Kidney (tissue), 14 donors: Measurements from ENCODE around the gene GARIN5A. TPM values are rescaled to one million over a fixed set of nuclear protein-coding genes. Genes with fewer than 3 reads are reported as not detected.

Experiments
- DNase-seq, 5 donors: peaks; one replicate each; pipeline ENCODE4 v3.0.0-alpha.2; 2013 to 2020
- FAIRE-seq: peaks from 2 replicates; lab custom pipeline; 2012; peaks lifted over from hg19 to GRCh38; lab: Jason Lieb, UNC
- H3K27ac ChIP-seq, 2 donors: one replicate each; pipeline ENCODE4 v1.7.0; 2013; ENCODE audit warnings: low read depth in 2 of 2, low read length in 2 of 2, inconsistent platforms in 1 of 2
- H3K27me3 ChIP-seq: one replicate; pipeline ENCODE4 v1.7.1; 2013; ENCODE audit warnings: low read length, inconsistent platforms; ENCODE audit not compliant: control insufficient read depth, insufficient read depth
- H3K36me3 ChIP-seq, 3 donors: one replicate each; pipeline versions ENCODE4 v1.7.0 to v1.7.1; 2013; ENCODE audit warnings: low read length in 3 of 3, control low read depth in 1 of 3, inconsistent platforms in 1 of 3; ENCODE audit not compliant: insufficient read depth in 3 of 3, control insufficient read depth in 2 of 3
- H3K4me1 ChIP-seq, 3 donors: one replicate each; pipeline versions ENCODE4 v1.7.0 to v1.7.1; 2013; ENCODE audit warnings: low read length in 3 of 3, inconsistent platforms in 1 of 3, low read depth in 1 of 3; ENCODE audit not compliant: control insufficient read depth in 2 of 3, insufficient read depth in 2 of 3
- H3K4me3 ChIP-seq, 3 donors: one replicate each; pipeline versions ENCODE4 v1.7.0 to v1.8.1; 2013; ENCODE audit warnings: low read length in 3 of 3, control low read depth in 1 of 3, inconsistent platforms in 1 of 3
- H3K9ac ChIP-seq, 3 donors: one replicate each; pipeline versions ENCODE4 v1.7.0 to v1.7.1; 2013; ENCODE audit warnings: low read length in 3 of 3, control low read depth in 1 of 3, inconsistent platforms in 1 of 3
- H3K9me3 ChIP-seq, 3 donors: one replicate each; pipeline versions ENCODE4 v1.7.0 to v1.7.1; 2013; ENCODE audit warnings: low read length in 3 of 3, control low read depth in 1 of 3, inconsistent platforms in 1 of 3; ENCODE audit not compliant: control insufficient read depth in 2 of 3, insufficient read depth in 1 of 3
- intact Hi-C: fragments of 100-400 bp; cut with DNase I; formaldehyde crosslinking; loops from one replicate; pipeline ENCODE4 v1.11.1; 2022
- polyA plus RNA-seq: library from polyadenylated mRNA; stranded (reverse); fragments of 350-450 nt; fragmentation: Illumina TruSeq; extraction: RNeasy Lipid Tissue Mini Kit (QIAGEN cat#74804); gene quantifications from one replicate; pipeline ENCODE4 v1.2.3, GENCODE V29; 2014; ENCODE audit warnings: low read depth, low replicate concordance; ENCODE audit not compliant: insufficient read depth
- total RNA-seq: library from RNA; stranded (reverse); fragmentation: NEBNext Ultra II Directional; extraction: Animal tissue kit (Norgen Biotek cat#: 25700); gene quantifications from one replicate; pipeline ENCODE4 v1.2.1, GENCODE V29; 2021
- TF ChIP-seq, protein P1 (sequence below): IDR thresholded peaks from 3 replicates; pipeline ENCODE4 v1.5.1; 2012; ENCODE audit warnings: mild to moderate bottlenecking, moderate library complexity, borderline replicate concordance; ENCODE audit not compliant: insufficient read depth; ENCODE audit errors: extremely low read depth
- donor health status: control.
- donor health status: control.
- donor health status: control.
- donor health status: control.
- donor health status: control.
- donor health status: DM: yes; HTN: yes; CAD: no.
- donor health status: Normal renal cell carcinoma (clear cell type).

Gene GARIN5A
- total and polyA plus RNA-seq, 2 donors from 2014 or later: 2.0 to 9.0 TPM

DNA sequence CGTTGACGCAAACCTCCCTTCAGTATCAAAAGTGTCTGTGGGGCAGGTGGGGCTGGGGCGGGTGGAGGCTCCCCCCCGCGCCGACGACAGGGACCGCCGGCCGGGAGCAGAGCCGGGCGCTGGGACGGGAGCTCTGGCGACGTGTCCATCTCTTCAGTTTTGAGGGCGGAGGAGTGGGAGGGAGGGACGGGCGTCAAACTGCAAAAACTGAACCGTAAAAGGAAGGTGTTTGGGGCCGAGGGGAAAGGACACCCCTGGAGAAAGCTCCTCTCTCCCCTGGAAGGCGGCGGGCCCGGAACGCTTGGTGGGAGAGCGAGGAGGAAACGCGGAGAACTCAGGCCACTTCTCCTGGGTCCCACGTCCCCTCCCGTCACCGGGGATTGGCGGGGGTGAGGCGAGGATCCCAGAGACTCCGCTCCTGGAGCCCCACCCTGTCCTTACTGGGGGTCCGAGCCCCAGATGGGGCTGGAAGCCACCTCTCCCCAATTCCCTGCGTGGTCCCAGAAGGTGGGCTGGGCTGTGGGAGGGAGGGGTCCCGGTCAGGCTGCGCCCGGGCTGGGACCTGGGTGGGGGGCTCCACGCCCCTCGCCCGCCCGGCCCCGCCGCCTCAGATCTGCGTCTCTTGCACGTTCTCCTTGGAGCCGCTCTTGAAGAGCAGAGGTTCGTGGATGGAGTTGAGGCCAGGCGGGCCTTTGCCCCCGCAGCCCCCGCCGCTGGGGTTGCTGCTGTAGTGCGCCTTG, 40.5 kb upstream of the GARIN5A start:
- Histone ChIP-seq H3K9me3 (no peaks in the 10 kb centered on the region), H3K27ac (no peak overlapping the region), H3K27me3 (no peaks in the 10 kb centered on the region), H3K4me3 (no peak overlapping the region), H3K36me3 (no peaks in the 10 kb centered on the region), H3K9ac (no peak overlapping the region), H3K4me1 (peaks cover 0 to 2% (median 0%) of the 10 kb centered on the region in 3 donors)
- TF ChIP-seq, protein P1, sequence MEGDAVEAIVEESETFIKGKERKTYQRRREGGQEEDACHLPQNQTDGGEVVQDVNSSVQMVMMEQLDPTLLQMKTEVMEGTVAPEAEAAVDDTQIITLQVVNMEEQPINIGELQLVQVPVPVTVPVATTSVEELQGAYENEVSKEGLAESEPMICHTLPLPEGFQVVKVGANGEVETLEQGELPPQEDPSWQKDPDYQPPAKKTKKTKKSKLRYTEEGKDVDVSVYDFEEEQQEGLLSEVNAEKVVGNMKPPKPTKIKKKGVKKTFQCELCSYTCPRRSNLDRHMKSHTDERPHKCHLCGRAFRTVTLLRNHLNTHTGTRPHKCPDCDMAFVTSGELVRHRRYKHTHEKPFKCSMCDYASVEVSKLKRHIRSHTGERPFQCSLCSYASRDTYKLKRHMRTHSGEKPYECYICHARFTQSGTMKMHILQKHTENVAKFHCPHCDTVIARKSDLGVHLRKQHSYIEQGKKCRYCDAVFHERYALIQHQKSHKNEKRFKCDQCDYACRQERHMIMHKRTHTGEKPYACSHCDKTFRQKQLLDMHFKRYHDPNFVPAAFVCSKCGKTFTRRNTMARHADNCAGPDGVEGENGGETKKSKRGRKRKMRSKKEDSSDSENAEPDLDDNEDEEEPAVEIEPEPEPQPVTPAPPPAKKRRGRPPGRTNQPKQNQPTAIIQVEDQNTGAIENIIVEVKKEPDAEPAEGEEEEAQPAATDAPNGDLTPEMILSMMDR: no peak
- DNase-seq (peak in 1 of 5 donors; percentile 72), FAIRE-seq (no peak)
- intact Hi-C loops: no loop called here

DNA sequence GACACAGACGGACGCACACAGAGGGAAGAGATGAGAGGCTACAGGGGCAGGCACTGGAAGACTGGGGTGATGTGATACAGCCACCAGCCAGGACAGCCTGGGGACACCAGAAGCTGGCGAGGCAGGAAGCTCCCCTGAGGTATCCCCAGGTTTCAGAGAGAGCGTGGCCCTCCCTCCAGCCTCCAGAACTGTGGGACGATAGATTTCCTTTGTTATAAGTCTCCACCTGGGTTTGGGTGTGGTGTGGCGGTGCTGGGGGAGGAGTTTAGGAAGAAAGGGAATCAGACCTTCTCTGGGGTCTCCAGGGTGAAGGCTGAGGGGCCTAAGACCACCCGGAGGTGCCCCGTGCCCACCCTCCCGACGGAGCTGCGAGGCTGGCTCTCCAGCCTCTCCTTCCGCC, 39.8 kb upstream of the GARIN5A start:
- H3K4me3 ChIP-seq: no peak overlapping the region
- H3K4me1 ChIP-seq: peaks cover 0 to 2% (median 0%) of the 10 kb centered on the region in 3 donors
- intact Hi-C loops: no loop called here
- H3K9me3 ChIP-seq: no peaks in the 10 kb centered on the region
- FAIRE-seq (no peak), DNase-seq (peak in 1 of 5 donors; percentile 51)
- no peak overlapping the region for H3K27ac ChIP-seq
- no peaks in the 10 kb centered on the region for H3K36me3 ChIP-seq
- H3K27me3 ChIP-seq: no peaks in the 10 kb centered on the region
- no peak overlapping the region for H3K9ac ChIP-seq
- TF ChIP-seq, protein P1: no peak

DNA sequence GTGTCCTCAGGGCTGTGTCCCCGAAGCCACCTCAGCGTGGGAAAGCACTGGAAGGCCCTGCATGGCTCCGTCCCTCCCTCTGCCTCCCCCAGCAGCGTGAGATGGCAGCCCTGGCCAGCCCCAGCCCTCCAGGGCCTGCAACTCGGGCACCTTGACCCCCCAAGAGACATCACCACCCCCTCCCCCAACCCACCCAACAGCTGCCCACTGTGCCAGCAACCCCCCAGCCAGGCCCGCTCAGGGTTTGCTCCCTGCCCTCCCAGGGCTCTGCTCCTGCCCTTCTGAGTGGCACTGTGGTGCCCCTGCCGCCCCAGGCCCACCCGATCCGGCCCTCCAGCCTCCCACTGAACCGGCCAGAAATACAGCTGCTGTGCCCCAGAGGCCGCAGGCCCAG, 38.5 kb upstream of the GARIN5A start:
- Histone ChIP-seq H3K27me3 (no peaks in the 10 kb centered on the region), H3K4me3 (no peak overlapping the region), H3K9me3 (no peaks in the 10 kb centered on the region), H3K9ac (no peak overlapping the region), H3K27ac (no peak overlapping the region), H3K36me3 (no peaks in the 10 kb centered on the region), H3K4me1 (peaks cover 0 to 8% (median 4%) of the 10 kb centered on the region in 3 donors)
- intact Hi-C loops: no loop called here
- TF ChIP-seq, protein P1: no peak
- peak in 1 of 5 donors; percentile 57 for DNase-seq
- FAIRE-seq: no peak
